Pons (tissue), 1 donor: ENCODE data around the gene TXNDC15.
A peak's percentile ranks its signal among the peaks of the same experiment; 100 is the strongest.
"Not testable (repeated sequence)": the region's sequence is repeated elsewhere in the genome, so short reads cannot be mapped to it uniquely, and the experiment has no call there.

Source experiments
- DNase-seq: peaks from one replicate; pipeline ENCODE4 v3.0.0-alpha.2; 2016; ENCODE audit warnings: low spot score

The TXNDC15 gene, protein sequence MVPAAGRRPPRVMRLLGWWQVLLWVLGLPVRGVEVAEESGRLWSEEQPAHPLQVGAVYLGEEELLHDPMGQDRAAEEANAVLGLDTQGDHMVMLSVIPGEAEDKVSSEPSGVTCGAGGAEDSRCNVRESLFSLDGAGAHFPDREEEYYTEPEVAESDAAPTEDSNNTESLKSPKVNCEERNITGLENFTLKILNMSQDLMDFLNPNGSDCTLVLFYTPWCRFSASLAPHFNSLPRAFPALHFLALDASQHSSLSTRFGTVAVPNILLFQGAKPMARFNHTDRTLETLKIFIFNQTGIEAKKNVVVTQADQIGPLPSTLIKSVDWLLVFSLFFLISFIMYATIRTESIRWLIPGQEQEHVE

GRCh38 chr5:134873987-134874830 is at the start of gene TXNDC15:
Gene TXNDC15 (plus strand): TSS chr5:134874371. CDS start chr5:134874428, 57 bp downstream.
- DNase-seq = peak; percentile 84

DNA sequence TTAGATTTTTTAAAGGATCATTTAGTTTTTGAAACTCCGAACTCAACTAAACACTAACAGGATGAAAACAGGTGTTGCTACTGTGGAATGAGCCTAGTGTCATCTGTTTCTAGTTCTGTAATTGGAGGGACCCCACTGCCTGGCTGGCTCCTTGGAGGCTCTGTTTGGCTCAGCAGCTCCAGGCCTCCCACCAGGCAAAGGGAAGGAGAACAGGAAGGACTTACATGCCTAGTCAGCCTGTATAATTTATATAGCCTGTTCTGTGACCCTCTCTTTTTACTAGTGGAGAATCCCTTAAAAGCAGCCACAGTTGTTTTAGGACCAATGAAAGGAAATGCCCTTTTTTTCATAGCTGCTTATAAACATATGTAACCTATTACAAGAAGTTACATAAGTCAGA is 49.5 kb upstream of the TXNDC15 start:
- DNase-seq = no peak

- no peak for DNase-seq
Measured at GRCh38 chr5:134825212-134825611, 49.0 kb upstream of the TXNDC15 start.

DNA sequence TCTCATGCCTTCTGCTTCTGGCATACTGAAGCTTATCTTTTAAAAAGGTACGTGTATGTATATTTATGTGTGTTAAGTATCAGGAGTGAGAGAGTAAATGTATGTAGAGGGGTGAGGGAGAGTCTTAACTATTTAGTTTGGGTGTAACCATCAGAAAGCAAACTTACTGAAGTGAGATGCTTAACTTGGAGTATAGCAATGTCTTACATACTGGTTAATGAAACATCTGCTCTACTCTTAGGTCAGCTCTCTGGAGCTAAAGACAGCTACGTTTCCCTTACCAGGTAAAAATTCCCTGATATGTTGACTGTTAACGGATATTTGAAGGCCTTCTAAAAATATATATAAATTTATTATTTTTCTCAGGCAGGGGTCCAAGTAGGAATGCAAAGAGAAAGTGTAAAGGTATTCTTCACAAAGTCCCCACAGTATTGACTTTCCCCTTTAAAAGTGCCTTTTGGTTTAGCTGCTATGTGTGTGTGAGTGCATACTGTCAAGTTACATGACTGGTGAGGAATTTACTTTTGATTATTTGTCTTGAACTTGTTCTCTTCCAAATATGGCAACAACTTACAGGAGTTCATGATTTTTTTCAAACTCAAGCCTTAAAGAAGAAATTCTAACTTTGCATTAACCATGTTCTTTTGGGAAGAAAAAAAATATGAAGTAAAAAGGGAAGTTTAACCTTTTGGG is 40.7 kb upstream of the TXNDC15 start:
- DNase-seq = no peak

DNA sequence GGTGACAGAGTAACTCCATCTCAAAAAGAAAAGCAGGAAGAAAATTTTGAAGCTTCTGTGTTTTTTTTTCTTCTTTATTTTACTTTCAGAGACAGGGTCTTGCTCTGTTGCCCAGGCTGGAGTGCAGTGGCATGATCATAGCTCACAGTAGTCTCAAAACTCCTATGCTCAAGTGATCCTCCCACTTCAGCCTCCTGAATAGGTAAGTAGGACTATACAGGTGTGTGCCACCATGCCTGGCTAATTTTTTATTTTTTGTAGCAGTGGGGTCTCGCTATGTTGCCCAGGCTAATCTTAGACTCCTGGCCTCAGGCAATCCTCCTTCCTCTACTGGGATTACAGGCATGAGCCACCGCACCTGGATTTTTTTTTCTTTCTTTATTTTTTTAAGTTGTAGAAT is 38.5 kb upstream of the TXNDC15 start:
- DNase-seq = no peak

DNA sequence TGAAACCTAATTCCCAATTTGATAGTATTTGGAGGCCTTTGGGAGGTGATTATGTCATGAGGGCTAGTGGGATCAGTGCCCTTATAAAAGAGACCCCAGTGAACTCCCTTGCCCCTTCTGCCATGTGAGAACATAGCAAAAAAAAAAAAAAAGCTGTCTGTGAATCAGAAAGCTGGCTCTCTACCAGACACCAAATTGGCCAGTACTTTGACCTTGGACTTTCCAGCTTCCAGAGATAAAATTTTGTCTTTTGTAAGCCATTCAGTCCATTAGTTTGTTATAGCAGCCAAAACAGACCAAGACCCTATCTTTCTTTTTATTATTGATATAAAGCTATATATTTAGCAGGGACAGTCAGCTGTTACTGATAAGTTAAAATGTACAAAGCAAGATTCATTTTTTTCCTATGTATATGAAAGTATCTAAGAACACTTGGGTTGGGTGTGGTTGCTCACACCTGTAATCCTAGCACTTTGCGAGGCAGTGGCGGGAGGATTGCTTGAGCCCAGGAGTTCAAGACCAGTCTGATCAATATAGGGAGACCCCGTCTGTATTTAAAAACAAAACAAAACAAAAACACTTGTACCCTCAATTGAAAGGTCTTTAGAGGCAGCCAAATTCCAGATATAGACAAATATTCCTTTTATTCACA is 36.5 kb upstream of the TXNDC15 start:
- DNase-seq = no peak

- not testable (repeated sequence) for DNase-seq
Measured at GRCh38 chr5:134838361-134838760, 35.8 kb upstream of the TXNDC15 start.

DNA sequence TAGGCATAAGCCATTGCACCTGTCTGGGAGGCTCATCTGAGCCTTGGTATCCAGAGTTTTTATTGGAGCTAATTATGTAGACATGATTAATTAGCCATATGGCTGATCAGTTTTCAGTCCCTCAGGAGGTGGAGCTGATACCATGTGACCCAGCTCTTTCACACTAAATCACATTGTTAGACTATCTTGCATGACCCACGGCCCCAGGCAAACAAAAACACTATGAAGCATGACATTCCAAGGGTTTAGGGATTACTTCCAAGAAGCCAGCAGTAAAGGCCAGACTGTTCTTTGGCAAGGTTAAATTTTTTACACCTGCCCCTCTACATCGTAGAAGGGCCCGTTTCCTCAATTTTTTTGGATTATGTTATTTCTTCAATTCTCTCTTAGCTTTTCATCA is 33.4 kb upstream of the TXNDC15 start:
- DNase-seq = no peak

- no peak for DNase-seq
Measured at GRCh38 chr5:134844252-134844651, 29.9 kb upstream of the TXNDC15 start.

DNA sequence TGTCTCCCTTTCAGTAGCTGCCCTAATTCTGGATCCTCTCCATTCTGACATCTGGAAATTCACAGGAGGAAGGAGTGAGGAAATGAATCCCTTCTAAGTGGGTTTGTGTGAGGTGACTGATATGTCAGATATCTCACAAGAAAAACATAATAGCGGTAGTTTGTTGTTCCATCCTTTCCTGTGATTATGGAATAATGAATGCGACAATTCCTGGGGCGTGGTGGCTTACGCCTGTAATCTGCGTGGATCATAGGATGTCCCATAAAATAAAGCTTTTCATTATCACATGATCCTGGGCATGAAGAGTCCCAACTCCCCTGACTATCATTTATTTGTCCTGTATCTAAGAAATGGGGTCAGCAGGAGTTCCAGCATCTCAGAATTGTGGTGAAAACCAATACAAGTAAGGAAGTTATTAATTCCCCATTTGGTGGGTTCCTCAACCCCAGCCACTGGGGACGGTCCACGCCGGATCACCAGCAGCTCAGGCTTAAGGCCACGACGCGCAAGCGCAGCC is 28.8 kb upstream of the TXNDC15 start:
- no peak for DNase-seq

- DNase-seq = peak; percentile 94
Measured at GRCh38 chr5:134845852-134846640, 28.1 kb upstream of the TXNDC15 start, which contains the start of gene C5orf24. Gene C5orf24 (plus strand): TSS chr5:134845968. CDS start chr5:134854901, 8,933 bp downstream.

DNA sequence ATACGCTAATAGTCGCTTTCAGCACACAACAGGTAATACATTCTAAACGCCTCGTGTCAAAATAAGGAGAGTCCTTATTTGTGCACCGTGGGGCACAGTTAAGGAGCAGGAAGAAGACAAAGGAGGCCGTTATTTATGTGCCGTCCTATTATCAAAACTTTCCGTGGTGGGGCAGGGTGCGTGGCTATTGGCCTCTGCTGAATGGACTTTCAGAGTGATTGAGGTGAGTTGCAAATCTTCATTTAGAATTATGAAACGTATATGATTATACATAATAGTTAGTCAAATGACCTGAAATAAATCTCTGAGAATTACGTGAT is 27.6 kb upstream of the TXNDC15 start:
- DNase-seq = no peak

GRCh38 chr5:134849434-134849933 is 24.7 kb upstream of the TXNDC15 start:
- DNase-seq = not testable (repeated sequence)

DNA sequence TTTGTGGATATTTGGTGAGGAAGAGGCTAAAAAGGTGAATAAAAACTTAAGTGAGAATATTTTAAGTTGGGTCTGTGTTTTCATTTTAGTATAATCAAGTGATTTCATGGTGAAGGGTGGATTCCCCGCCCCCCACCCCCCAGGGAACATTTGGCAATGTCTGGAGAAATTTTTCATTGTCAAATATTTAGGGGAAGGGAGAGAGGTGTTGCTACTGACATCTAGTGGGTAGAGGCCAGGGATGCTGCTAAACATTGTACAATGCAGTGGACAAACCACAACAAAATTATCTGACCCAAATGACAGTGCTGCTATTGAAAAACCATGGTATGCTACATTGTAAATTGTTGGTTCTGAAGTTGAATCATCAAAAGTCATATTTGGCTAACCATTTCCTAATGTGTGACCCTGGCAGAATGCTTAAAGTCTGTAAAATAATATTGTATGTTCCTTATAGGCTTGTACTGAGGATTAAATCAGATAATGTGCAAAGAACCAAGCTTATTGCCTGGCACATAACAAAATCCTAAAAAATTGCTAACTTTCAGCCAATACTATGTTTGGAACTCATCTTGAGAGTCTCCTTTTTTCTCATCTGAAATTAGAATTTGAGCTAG is 22.8 kb upstream of the TXNDC15 start:
- DNase-seq = no peak

- DNase-seq = not testable (repeated sequence)
Measured at GRCh38 chr5:134856465-134856864, 17.7 kb upstream of the TXNDC15 start.

DNA sequence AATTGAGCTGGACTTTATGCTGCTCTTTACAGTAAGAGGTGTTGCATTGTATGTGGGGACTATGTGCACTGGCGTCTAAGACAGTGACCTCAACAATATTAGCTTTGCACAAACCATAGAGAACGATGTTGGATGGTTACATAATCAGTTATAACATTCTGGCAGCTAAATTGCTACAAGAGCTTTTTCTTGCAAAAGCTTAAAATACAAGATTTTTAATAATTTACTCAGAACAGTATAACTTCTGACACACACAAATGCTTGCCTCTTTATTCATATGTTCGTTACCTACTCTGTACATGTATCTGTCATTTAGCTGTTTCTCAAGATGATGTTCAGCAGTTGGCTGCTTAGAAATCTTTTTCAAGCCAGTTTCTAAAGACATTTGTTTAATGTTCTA is 16.8 kb upstream of the TXNDC15 start:
- DNase-seq = no peak

DNA sequence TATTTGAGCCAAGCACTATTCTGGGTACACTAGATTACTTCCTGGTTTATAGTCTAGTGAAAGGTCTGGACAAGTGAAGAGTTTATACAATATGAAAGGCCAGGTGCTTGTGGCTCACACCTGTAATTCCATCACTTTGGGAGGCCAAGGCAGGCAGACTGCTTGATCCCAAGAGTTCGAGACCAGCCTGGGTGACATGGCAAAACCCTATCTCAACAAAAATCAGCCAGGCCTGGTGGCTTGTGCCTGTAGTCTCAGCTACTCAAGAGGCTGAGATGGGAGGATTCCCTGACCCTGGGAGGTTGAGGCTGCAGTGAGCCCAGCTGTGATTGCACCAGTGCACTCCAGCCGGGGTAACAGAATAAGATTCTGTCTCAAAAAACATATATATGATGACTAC is 9.5 kb upstream of the TXNDC15 start:
- DNase-seq = no peak

- no peak for DNase-seq
Measured at GRCh38 chr5:134873494-134873893, 677 bp upstream of the TXNDC15 start.

- peak; percentile 87 for DNase-seq
Measured at GRCh38 chr5:134874831-134875655, 872 bp downstream of the TXNDC15 start.
